Activated B cell treated with CpG ODN at 0.5 μM for 24 hours (primary cell): ENCODE data around the gene S1PR5. TPM values are rescaled to one million over a fixed set of nuclear protein-coding genes. Genes with fewer than 3 reads are reported as not detected.

Experiments
- ATAC-seq: fragments of 200-7000 bp; cut with Tn5 transposase; one replicate; pipeline ENCODE4 v1.10.0; 2021; ENCODE audit warnings: low read depth, mild to moderate bottlenecking, moderate library complexity
- CTCF ChIA-PET: fragments of 350-600 bp; sonication (Branson Sonifier 250); formaldehyde crosslinking; loops from one replicate; lab custom pipeline; 2021; ENCODE audit warnings: antibody characterized with exemption; lab: Charles Lee
- POLR2A ChIA-PET: fragments of 350-600 bp; sonication (Branson Sonifier 250); formaldehyde crosslinking; loops from one replicate; lab custom pipeline; 2021; ENCODE audit warnings: antibody characterized with exemption; lab: Charles Lee
- DNase-seq: peaks from one replicate; pipeline ENCODE4 v3.0.0; 2022
- H3K27ac Mint-ChIP-seq: one replicate; pipeline ENCODE4 v1.8.0; 2020; ENCODE audit warnings: mixed read lengths
- H3K27me3 Mint-ChIP-seq: one replicate; pipeline ENCODE4 v1.8.0; 2021; ENCODE audit warnings: mixed read lengths
- H3K36me3 Mint-ChIP-seq: one replicate; pipeline ENCODE4 v1.8.0; 2021; ENCODE audit warnings: low read depth, mixed read lengths
- H3K4me1 Mint-ChIP-seq: one replicate; pipeline ENCODE4 v1.8.0; 2021; ENCODE audit warnings: mixed read lengths
- H3K4me3 Mint-ChIP-seq: one replicate; pipeline ENCODE4 v1.8.0; 2020; ENCODE audit warnings: mild to moderate bottlenecking, mixed read lengths
- H3K9me3 Mint-ChIP-seq: one replicate; pipeline ENCODE4 v1.8.0; 2020; ENCODE audit warnings: mixed read lengths
- intact Hi-C: fragments of 100-400 bp; cut with micrococcal nuclease; formaldehyde crosslinking; loops from one replicate; pipeline ENCODE4 v1.15.1; 2024
- total RNA-seq: library from RNA; stranded (reverse); gene quantifications from 2 replicates; pipeline ENCODE4 v1.2.3, GENCODE V29; 2022
- TF ChIP-seq, protein P1 (sequence below): fragments of 200-600 bp; IDR thresholded peaks from one replicate; pipeline ENCODE4 v1.8.0; 2022; ENCODE audit warnings: antibody characterized with exemption, mild to moderate bottlenecking

The S1PR5 gene
- total RNA-seq, 1 donor from 2014 or later = not detected

GRCh38 chr19:10565028-10565566 is 47.9 kb upstream of the S1PR5 start:
- intact Hi-C loops = loop anchor here (5.0 to 10.0 kb wide), 4 partner anchors 132 to 330 kb away; partner anchors contain the start of genes CARM1 and S1PR2
- POLR2A ChIA-PET = interaction anchor here (0.6 to 4.2 kb wide), 9 partner anchors 8 to 161 kb away, joined by 3 to 46 read pairs (median 7); partner anchors contain the start of gene CDC37
- peak overlapping the region; percentile 98 for H3K27ac Mint-ChIP-seq
- H3K36me3 Mint-ChIP-seq = peaks cover 30% of the 10 kb centered on the region
- ATAC-seq (no peak), DNase-seq (no peak)
- H3K27me3 Mint-ChIP-seq = no peaks in the 10 kb centered on the region
- TF ChIP-seq, protein P1, sequence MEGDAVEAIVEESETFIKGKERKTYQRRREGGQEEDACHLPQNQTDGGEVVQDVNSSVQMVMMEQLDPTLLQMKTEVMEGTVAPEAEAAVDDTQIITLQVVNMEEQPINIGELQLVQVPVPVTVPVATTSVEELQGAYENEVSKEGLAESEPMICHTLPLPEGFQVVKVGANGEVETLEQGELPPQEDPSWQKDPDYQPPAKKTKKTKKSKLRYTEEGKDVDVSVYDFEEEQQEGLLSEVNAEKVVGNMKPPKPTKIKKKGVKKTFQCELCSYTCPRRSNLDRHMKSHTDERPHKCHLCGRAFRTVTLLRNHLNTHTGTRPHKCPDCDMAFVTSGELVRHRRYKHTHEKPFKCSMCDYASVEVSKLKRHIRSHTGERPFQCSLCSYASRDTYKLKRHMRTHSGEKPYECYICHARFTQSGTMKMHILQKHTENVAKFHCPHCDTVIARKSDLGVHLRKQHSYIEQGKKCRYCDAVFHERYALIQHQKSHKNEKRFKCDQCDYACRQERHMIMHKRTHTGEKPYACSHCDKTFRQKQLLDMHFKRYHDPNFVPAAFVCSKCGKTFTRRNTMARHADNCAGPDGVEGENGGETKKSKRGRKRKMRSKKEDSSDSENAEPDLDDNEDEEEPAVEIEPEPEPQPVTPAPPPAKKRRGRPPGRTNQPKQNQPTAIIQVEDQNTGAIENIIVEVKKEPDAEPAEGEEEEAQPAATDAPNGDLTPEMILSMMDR = no peak
- H3K9me3 Mint-ChIP-seq = no peaks in the 10 kb centered on the region
- H3K4me3 Mint-ChIP-seq = peak overlapping the region; percentile 95
- H3K4me1 Mint-ChIP-seq = peaks cover 44% of the 10 kb centered on the region
- CTCF ChIA-PET = interaction anchor here (1.1 to 4.1 kb wide), 3 partner anchors 23 to 82 kb away, joined by 3 to 16 read pairs (median 5); no protein-coding TSS in a partner anchor

- ATAC-seq (no peak), DNase-seq (no peak)
- Mint-ChIP-seq H3K9me3 (no peaks in the 10 kb centered on the region), H3K27ac (no peak overlapping the region), H3K4me3 (no peak overlapping the region), H3K4me1 (peaks cover 29% of the 10 kb centered on the region), H3K27me3 (no peaks in the 10 kb centered on the region), H3K36me3 (peaks cover 51% of the 10 kb centered on the region)
- CTCF ChIA-PET = interaction anchor here (1.7 kb wide), 1 partner anchor 9 kb away, joined by 4 read pairs; no protein-coding TSS in a partner anchor
- TF ChIP-seq, protein P1 = no peak
- POLR2A ChIA-PET = interaction anchor here (0.6 kb wide), 1 partner anchor 13 kb away, joined by 4 read pairs; no protein-coding TSS in a partner anchor
- intact Hi-C loops = loop anchor here (10.0 kb wide), 2 partner anchors 312 to 328 kb away; partner anchors contain the start of genes CARM1 and S1PR2
Observed at GRCh38 chr19:10562609-10563008, 45.4 kb upstream of the S1PR5 start.

DNA sequence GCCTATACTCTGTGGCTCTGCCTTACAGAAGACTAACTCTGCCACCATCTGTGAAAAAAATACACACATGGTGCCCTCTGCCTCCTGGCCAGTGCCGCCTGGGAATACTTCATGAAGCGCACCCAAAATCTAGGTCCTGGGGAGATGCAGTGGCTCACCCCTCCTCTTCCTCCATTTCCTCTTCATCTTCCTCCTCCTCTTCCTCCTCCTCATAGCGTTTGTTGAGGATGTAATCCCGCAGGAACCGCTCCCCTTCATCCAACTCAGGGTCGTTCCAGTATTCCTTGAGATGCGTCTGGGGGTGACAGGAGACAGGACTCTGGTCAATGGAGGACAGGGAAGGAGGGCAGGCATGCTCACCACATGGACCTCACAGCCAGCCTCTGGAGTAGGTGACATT is 42.9 kb upstream of the S1PR5 start:
- Mint-ChIP-seq H3K9me3 (no peaks in the 10 kb centered on the region), H3K27me3 (no peaks in the 10 kb centered on the region), H3K4me1 (peaks cover 15% of the 10 kb centered on the region), H3K4me3 (no peak overlapping the region), H3K36me3 (peaks cover 60% of the 10 kb centered on the region), H3K27ac (no peak overlapping the region)
- TF ChIP-seq, protein P1 = no peak
- ChIA-PET CTCF (no interaction called here), POLR2A (no interaction called here)
- ATAC-seq = no peak
- no peak for DNase-seq
- intact Hi-C loops = loop anchor here (10.0 kb wide), 2 partner anchors 315 to 325 kb away; partner anchors contain the start of genes CARM1 and S1PR2

DNA sequence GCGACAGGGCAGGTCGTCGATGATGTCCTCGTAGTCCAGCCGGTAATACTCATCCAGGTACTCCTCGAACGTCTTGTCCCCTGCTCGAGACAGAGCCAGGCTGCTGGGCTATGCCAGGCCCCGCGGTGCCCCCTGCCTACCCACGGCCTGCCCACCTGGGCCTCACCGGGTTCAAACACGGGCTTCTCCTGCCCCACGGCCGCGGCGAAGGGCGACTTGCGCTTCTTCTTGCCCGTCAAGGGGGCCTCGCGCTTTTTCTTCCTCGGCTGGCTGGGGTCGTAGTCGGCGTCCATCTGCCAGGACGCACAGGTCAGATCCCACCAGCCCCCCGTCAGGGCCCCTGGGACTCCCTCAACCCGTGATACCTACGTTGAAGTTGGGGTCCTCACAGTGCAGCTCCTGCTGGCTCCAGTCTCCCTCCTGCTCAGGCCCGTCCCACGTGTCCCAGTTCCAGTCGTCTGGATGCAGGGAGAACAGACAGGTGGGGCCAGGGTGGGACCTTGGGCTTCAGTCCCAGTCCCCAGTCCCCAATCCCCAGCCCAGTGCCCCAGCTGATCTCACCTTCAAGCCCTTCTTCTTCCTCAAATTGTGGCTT is 40.5 kb upstream of the S1PR5 start:
- ChIA-PET POLR2A (no interaction called here), CTCF (no interaction called here)
- ATAC-seq (no peak), DNase-seq (no peak)
- intact Hi-C loops = no loop called here
- no peaks in the 10 kb centered on the region for H3K27me3 Mint-ChIP-seq
- H3K4me3 Mint-ChIP-seq = no peak overlapping the region
- peaks cover 31% of the 10 kb centered on the region for H3K4me1 Mint-ChIP-seq
- no peaks in the 10 kb centered on the region for H3K9me3 Mint-ChIP-seq
- H3K36me3 Mint-ChIP-seq = peaks cover 73% of the 10 kb centered on the region
- no peak overlapping the region for H3K27ac Mint-ChIP-seq
- TF ChIP-seq, protein P1 = no peak

DNA sequence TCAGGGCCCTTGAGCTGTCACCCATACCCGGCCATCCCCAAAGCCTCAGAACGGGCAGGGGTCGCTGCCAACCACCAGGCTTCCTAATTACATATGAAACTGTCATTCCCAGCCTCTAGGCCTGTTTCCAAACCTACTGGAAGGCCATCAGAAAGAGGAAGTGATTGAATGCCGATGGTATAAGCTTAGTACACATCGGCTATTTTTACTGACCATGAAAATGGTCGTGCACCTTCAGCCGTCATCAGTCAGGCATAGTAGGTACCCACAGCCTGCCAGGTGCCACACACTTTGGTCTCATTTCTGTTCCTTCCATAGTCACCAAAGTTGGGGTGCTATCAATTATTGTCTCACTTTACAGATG is 38.3 kb upstream of the S1PR5 start:
- H3K27me3 Mint-ChIP-seq = no peaks in the 10 kb centered on the region
- CTCF ChIA-PET = no interaction called here
- DNase-seq = no peak
- no peaks in the 10 kb centered on the region for H3K9me3 Mint-ChIP-seq
- peak overlapping the region; percentile 77 for H3K27ac Mint-ChIP-seq
- intact Hi-C loops = no loop called here
- H3K4me1 Mint-ChIP-seq = peaks cover 38% of the 10 kb centered on the region
- H3K4me3 Mint-ChIP-seq = no peak overlapping the region
- POLR2A ChIA-PET = interaction anchor here (3.1 kb wide), 1 partner anchor 11 kb away, joined by 46 read pairs; the partner anchor contains the start of gene KRI1
- peaks cover 76% of the 10 kb centered on the region for H3K36me3 Mint-ChIP-seq
- TF ChIP-seq, protein P1 = no peak
- no peak for ATAC-seq
